ENCODE data around the gene SNX4.

- TF ChIP-seq CTCF (optimal IDR thresholded peaks at IDR 0.05 in 1 of 3, IDR thresholded peaks at IDR 0.05 in 1 of 3, conservative IDR thresholded peaks at IDR 0.05 in 1 of 3; ENCODE audit: extremely low read depth in 1 of 3, insufficient read depth in 2 of 3, low read length in 3 of 3) (no peak), EZH2 (IDR thresholded peaks at IDR 0.05; ENCODE audit: low read length) (no peak)
These were observed 36.3 kb upstream of the SNX4 start for GRCh38 chr3:125556314-125556713.
